Activated CD4-positive, alpha-beta T cell treated with anti-CD3 and anti-CD28 coated beads, Interleukin-2, amount 50 U/mL, for 24 hours (primary cell): Measurements from ENCODE around the gene TAF4.
A peak's percentile ranks its signal among the peaks of the same experiment; 100 is the strongest.

ENCODE experiments used
- DNase-seq, 2 donors: peaks; one replicate each; pipeline ENCODE4 v3.0.0-alpha.2; 2020; ENCODE audit warnings: low read depth in 1 of 2, low spot score in 1 of 2

Gene TAF4

DNA sequence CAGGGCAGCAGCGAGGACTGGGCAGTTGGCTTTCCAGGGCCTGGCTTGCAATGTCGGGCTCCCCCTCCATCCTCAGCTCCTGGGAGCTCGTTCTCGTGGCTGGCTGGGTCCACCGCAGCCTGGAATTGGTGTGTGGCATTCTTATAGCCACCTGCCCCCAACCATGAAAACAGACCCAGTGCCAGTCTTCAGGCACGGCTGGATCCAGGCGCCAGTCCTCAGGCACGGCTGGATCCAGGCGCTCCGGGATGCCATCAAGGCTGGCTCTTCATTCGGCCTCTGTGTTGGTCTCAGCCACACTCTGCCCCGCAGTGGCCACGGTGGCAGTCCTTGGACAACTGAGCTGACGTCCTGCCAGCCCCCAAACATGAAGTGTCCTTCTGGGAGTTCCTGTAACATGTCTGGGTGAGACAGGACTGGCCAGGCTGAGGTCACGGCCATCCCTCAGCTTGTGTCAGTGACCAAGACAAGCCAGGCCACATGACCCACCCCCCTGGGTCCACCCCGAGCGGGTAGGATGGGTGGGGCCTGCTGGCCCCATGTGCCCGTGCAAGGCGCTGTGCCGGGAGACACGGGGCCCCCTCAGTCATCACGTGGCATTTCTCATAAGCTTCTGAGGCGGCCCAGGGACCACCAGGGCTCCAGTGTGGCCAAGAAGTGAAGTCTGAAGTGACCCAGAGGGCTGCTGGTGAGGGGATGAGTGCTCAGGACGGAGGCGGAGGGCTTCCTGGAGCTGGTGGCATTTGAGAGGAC, 99.0 kb downstream of the TAF4 start:
- DNase-seq = no peak

- DNase-seq = no peak
These were observed 99.8 kb downstream of the TAF4 start for GRCh38 chr20:61965606-61966491.

GRCh38 chr20:61964675-61965605, 100.7 kb downstream of the TAF4 start:
- no peak for DNase-seq

- DNase-seq = no peak
These were observed 101.6 kb downstream of the TAF4 start for GRCh38 chr20:61963885-61964674.

- no peak for DNase-seq
These were observed 102.5 kb downstream of the TAF4 start for GRCh38 chr20:61963149-61963548.

- DNase-seq = no peak
These were observed 104.8 kb downstream of the TAF4 start for GRCh38 chr20:61960836-61961235.

GRCh38 chr20:61958773-61959700, 106.6 kb downstream of the TAF4 start:
- no peak for DNase-seq

- peak in 1 of 2 donors; percentile 14 for DNase-seq
These were observed 107.5 kb downstream of the TAF4 start for GRCh38 chr20:61957961-61958715.

DNA sequence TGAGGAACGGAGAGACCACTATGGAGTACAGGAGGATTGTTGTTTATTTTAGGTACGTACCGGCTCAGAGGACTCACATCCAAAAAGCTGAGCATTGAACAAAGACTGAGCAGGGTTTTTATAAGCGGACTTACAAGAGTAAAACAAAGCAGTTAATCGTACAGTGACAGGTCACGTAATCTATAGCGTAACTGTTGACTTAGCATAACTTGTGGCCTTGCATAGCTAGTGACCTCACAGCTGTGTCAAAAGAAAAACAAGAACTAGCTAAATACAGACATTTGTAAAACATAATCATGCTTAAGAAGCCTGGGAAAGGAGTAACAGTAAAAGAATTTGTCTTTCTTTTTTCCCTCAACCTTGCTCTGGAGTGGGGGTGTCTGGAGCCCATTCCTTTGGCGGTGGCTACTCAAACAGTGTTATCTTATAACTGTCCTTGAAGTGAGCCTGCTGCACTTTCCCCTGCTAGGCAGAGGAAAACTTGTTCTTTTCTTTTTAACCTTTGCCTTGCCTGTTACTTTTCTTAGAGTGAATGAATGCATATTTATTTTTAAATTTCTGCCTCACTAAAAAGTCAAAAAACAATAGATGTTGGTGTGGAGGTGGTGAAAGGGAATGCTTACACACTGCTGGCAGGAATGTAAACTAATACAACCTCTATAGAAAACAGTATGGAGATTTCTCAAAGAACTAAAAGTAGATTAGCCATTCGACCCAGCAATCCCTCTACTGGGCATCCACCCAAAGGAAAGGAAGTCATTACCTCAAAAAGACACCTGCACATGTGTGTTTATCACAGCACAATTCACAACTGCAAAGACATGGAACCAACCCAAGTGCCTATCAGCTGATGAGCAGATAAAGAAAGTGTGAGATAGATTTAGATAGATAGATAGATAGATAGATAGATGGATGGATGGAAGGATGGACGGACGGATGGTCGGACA, 109.0 kb downstream of the TAF4 start:
- no peak for DNase-seq

DNA sequence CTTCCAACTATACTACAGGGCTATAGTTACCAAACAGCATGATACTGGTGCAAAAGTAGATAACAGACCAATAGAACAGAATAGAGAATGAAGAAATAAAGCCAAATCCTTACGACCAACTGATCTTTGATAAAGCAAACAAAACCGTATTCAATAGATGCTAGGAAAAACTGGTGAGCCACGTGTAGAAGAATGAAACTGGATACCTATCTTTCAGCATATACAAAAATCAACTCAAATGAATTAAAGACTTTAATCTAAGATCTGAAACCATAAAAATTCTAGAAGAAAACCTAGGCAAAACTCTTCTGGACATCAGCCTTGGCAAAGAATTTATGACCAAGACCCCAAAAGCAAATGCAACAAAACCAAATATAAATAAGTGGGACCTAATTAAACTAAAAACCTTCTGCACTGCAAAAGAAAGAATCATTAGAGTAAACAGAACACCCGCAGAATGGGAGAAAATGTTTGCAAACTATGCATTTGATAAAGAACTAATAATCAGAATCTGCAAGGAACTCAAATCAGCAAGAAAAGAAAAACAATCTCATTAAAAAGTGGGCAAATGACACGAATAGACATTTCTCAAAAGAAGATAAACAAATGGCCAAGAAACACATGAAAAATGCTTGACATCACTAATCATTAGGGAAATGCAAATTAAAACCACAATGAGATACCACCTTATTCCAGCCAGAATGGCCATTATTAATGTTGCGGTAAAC, 109.8 kb downstream of the TAF4 start:
- no peak for DNase-seq

DNA sequence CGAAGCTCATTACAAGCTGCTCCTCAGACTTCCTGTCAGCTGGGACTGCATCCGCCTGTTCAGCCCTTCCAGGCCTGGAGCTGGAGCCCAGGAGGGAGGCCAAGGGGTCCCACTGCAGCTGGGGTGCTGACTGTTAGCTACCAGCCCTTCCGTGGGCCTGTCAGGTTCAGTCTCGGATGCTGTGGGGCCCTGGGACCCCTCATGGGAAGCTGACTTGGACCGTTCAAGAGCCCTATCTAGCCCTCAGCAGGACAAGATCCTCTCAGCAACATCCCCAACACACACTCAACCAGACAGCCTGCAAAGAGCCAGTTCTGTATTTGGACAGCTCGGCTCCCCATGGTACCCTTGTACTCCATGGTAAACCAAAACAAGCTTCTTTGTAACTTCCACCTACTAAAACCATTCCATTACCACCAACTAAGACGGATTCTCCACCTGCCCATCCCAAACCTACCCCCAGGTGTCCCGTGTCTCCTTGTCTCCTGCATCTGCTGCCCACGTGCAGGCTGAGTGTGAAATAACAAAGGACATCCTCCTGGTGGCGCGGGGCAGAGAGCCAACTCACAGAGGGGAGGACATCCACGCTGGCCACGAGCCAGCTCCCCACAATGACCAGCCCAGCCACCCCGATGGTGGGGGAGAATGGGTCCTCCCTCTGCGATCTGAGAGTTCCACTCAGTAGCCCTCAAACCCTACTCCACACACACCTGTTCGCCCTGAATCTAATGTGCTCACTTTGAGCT, 111.2 kb downstream of the TAF4 start:
- DNase-seq = no peak

GRCh38 chr20:61953037-61954021, 112.4 kb downstream of the TAF4 start:
- DNase-seq = no peak

GRCh38 chr20:61951695-61952533, 113.8 kb downstream of the TAF4 start:
- DNase-seq = no peak

GRCh38 chr20:61950641-61951071, 115.0 kb downstream of the TAF4 start:
- no peak for DNase-seq
